GM23338 (cell line): ENCODE measurements around the gene SPIRE2. TPM values are rescaled to one million over a fixed set of nuclear protein-coding genes. Genes with fewer than 3 reads are reported as not detected.

Experiments used
- ATAC-seq: fragments of 200-7000 bp; cut with Tn5 transposase; 3 replicates; pipeline ENCODE4 v1.9.1; 2020
- DNase-seq: peaks from one replicate; pipeline ENCODE4 v3.0.0-alpha.2; 2015; ENCODE audit warnings: low spot score
- H2AFZ ChIP-seq: fragments of 200-600 bp; sonication (generic); 2 replicates; pipeline ENCODE4 v1.8.0; 2016; ENCODE audit warnings: antibody characterized with exemption, mild to moderate bottlenecking, moderate library complexity
- H3F3A ChIP-seq: fragments of 200-600 bp; sonication (generic); replicated peaks from 2 replicates; pipeline ENCODE4 v1.8.0; 2017; ENCODE audit warnings: antibody characterized with exemption, mixed run types, low read depth
- H3K27ac ChIP-seq: fragments of 200-600 bp; sonication (generic); 2 replicates; pipeline ENCODE4 v1.6.1; 2016; ENCODE audit warnings: low read depth
- H3K27me3 ChIP-seq: fragments of 200-600 bp; sonication (generic); 2 replicates; pipeline ENCODE4 v1.8.0; 2016; ENCODE audit warnings: mild to moderate bottlenecking, mixed run types, moderate library complexity; ENCODE audit not compliant: insufficient read depth
- H3K36me3 ChIP-seq: fragments of 200-600 bp; sonication (generic); 2 replicates; pipeline ENCODE4 v1.8.0; 2016; ENCODE audit warnings: mild to moderate bottlenecking; ENCODE audit not compliant: insufficient read depth
- H3K4me1 ChIP-seq: fragments of 200-600 bp; sonication (generic); 2 replicates; pipeline ENCODE4 v1.8.0; 2016; ENCODE audit warnings: mild to moderate bottlenecking, moderate library complexity; ENCODE audit not compliant: insufficient read depth
- H3K4me2 ChIP-seq: fragments of 200-600 bp; sonication (generic); 2 replicates; pipeline ENCODE4 v1.7.1; 2017; ENCODE audit warnings: mixed run types
- H3K4me3 ChIP-seq: fragments of 200-600 bp; sonication (generic); 2 replicates; pipeline ENCODE4 v1.6.1; 2016; ENCODE audit warnings: mixed run types
- H3K79me2 ChIP-seq: fragments of 200-600 bp; sonication (generic); replicated peaks from 2 replicates; pipeline ENCODE4 v1.8.0; 2017; ENCODE audit warnings: mild to moderate bottlenecking; ENCODE audit not compliant: insufficient read depth
- H3K9me2 ChIP-seq: fragments of 200-600 bp; sonication (generic); 2 replicates; pipeline ENCODE4 v1.8.0; 2017; ENCODE audit not compliant: insufficient read depth
- H4K20me1 ChIP-seq: fragments of 200-600 bp; sonication (generic); replicated peaks from 2 replicates; pipeline ENCODE4 v1.8.0; 2017; ENCODE audit warnings: mild to moderate bottlenecking; ENCODE audit not compliant: insufficient read depth
- H3K27ac Mint-ChIP-seq: 2 replicates; pipeline ENCODE4 v1.8.0; 2020; ENCODE audit warnings: inconsistent platforms, mild to moderate bottlenecking, moderate library complexity, mixed read lengths
- H3K27me3 Mint-ChIP-seq: 3 replicates; pipeline ENCODE4 v1.8.0; 2022; ENCODE audit warnings: low read depth, mild to moderate bottlenecking, moderate library complexity, mixed read lengths, inconsistent platforms; ENCODE audit not compliant: insufficient read depth, poor library complexity
- H3K36me3 Mint-ChIP-seq: 3 replicates; pipeline ENCODE4 v1.8.0; 2021; ENCODE audit warnings: low read depth, mild to moderate bottlenecking, inconsistent platforms, moderate library complexity, mixed read lengths
- H3K4me1 Mint-ChIP-seq: 3 replicates; pipeline ENCODE4 v1.8.0; 2020; ENCODE audit warnings: mild to moderate bottlenecking, inconsistent platforms, mixed read lengths
- H3K4me3 Mint-ChIP-seq: 3 replicates; pipeline ENCODE4 v1.8.0; 2021; ENCODE audit warnings: moderate library complexity, mild to moderate bottlenecking, inconsistent platforms, mixed read lengths
- H3K9me3 Mint-ChIP-seq: 3 replicates; pipeline ENCODE4 v1.8.0; 2020; ENCODE audit warnings: moderate library complexity, mild to moderate bottlenecking, inconsistent platforms, mixed read lengths
- CREB1 ChIP-seq: fragments of 250-450 bp; sonication (Bioruptor Pico); IDR thresholded peaks from 2 replicates; pipeline ENCODE4 v1.5.0; 2020; ENCODE audit warnings: low read depth, mild to moderate bottlenecking, moderate library complexity
- CTCF ChIP-seq, 2 experiments: fragments of 200-600 bp in 1 of 2; sonication (generic) in 1 of 2; conservative IDR thresholded peaks; 2 replicates each; pipeline versions ENCODE4 v1.5.1 to v1.6.1; 2016 to 2017; ENCODE audit warnings: antibody characterized with exemption in 2 of 2, low read depth in 2 of 2, mild to moderate bottlenecking in 2 of 2, moderate library complexity in 1 of 2
- ETS1 ChIP-seq: IDR thresholded peaks from 2 replicates; pipeline ENCODE4 v1.6.1; 2016; ENCODE audit warnings: antibody characterized with exemption
- REST ChIP-seq: IDR thresholded peaks from one replicate; pipeline ENCODE4 v1.6.1; 2018; ENCODE audit warnings: antibody characterized with exemption; ENCODE audit not compliant: unreplicated experiment
- polyA plus RNA-seq: library from polyadenylated mRNA; unstranded; fragments of >200 nt; fragmentation: Nextera tagmentation; extraction: Ambion mirVana; gene quantifications from 2 replicates; pipeline ENCODE4 v1.2.1, GENCODE V29; 2016
- total RNA-seq: library from RNA; depleted of rRNA; stranded (reverse); fragments of >200 nt; shearing (Covaris generic); gene quantifications from 2 replicates; pipeline ENCODE4 v1.2.3, GENCODE V29; 2014

The SPIRE2 gene
- total and polyA plus RNA-seq, 2 experiments from 2014 or later, result 5.0 to 15.2 TPM

GRCh38 chr16:89909777-89910716 is 81.8 kb downstream of the SPIRE2 start:
- no peaks in the 10 kb centered on the region; the same call in 1 of the 2 replicates for H3K36me3 ChIP-seq

More at GRCh38 chr16:89909777-89910716, 81.8 kb downstream of the SPIRE2 start:
- Mint-ChIP-seq H3K36me3 (peaks cover 46% of the 10 kb centered on the region), H3K4me3 (no peak overlapping the region), H3K27ac (no peak overlapping the region), H3K27me3 (peaks cover 26% of the 10 kb centered on the region), H3K9me3 (peaks cover 22% of the 10 kb centered on the region), H3K4me1 (0 out of 3 replicates have a peak, but pooled peaks cover 4% of the 10 kb centered on the region)
- TF ChIP-seq REST (no peak), CREB1 (no peak), CTCF (conservative IDR thresholded peaks at IDR 0.05; ENCODE audit: low read depth in 2 of 2) (peak; percentile 88 to 95), ETS1 (no peak)
- H3K79me2 ChIP-seq, result no peaks in the 10 kb centered on the region
- H2AFZ ChIP-seq, result no peak overlapping the region
- no peak overlapping the region for H3K4me2 ChIP-seq
- no peaks in the 10 kb centered on the region for H3K9me2 ChIP-seq
- DNase-seq (peak; percentile 91), ATAC-seq (peak; percentile 94)
- no peak overlapping the region for H3K4me3 ChIP-seq
- no peaks in the 10 kb centered on the region for H3K27me3 ChIP-seq
- peak overlapping the region; percentile 88 for H3K27ac ChIP-seq
- no peaks in the 10 kb centered on the region for H4K20me1 ChIP-seq
- peaks cover 19% of the 10 kb centered on the region; the same call in 1 of the 2 replicates for H3F3A ChIP-seq
- H3K4me1 ChIP-seq, result 0 out of 2 replicates have a peak, but pooled peaks cover 4% of the 10 kb centered on the region
